Muscle layer of duodenum (tissue), 2 donors: ENCODE data around the gene INPPL1.
A peak's percentile ranks its signal among the peaks of the same experiment; 100 is the strongest.

Experiments used
- H3K27ac ChIP-seq: one replicate; pipeline ENCODE4 v1.7.0; 2013; ENCODE audit warnings: mild to moderate bottlenecking, low read length
- H3K27me3 ChIP-seq: one replicate; pipeline ENCODE4 v1.7.0; 2013; ENCODE audit warnings: low read depth, mild to moderate bottlenecking, control low read depth, low read length
- H3K36me3 ChIP-seq, 2 donors: one replicate each; pipeline ENCODE4 v1.7.0; 2013; ENCODE audit warnings: low read length in 2 of 2, control low read depth in 1 of 2, mild to moderate bottlenecking in 1 of 2; ENCODE audit not compliant: insufficient read depth in 2 of 2, control insufficient read depth in 1 of 2
- H3K4me1 ChIP-seq, 2 donors: one replicate each; pipeline ENCODE4 v1.7.0; 2013; ENCODE audit warnings: low read length in 2 of 2, mild to moderate bottlenecking in 2 of 2, control low read depth in 1 of 2, moderate library complexity in 1 of 2; ENCODE audit not compliant: insufficient read depth in 2 of 2, control insufficient read depth in 1 of 2
- H3K4me3 ChIP-seq, 2 donors: one replicate each; pipeline ENCODE4 v1.7.0; 2013; ENCODE audit warnings: low read length in 2 of 2, low read depth in 1 of 2, mild to moderate bottlenecking in 1 of 2
- H3K9me3 ChIP-seq, 2 donors: one replicate each; pipeline ENCODE4 v1.7.0; 2013; ENCODE audit warnings: low read length in 2 of 2, control low read depth in 1 of 2, mild to moderate bottlenecking in 1 of 2; ENCODE audit not compliant: control insufficient read depth in 1 of 2
- donor health status: healthy.

Gene INPPL1

DNA sequence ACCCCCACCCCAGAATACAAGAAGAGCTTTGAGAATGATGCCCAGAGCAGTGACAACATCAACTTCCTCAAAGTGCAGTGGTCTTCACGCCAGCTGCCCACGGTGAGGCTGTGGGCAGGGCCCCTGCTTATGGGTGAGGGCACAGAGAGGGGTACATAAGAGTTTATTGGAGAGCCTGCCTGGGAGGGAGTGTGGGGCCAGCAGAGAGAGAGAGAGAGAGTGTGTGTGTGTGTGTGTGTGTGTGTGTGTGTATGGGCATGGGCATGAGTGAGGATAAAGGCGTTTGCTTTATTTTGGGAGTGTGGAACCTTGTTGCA is 9.9 kb downstream of the INPPL1 start:
- no peak overlapping the region for H3K4me3 ChIP-seq
- H3K4me1 ChIP-seq: peaks cover 2 to 45% of the 10 kb centered on the region in 2 donors
- H3K27ac ChIP-seq: no peak overlapping the region
- no peaks in the 10 kb centered on the region for H3K9me3 ChIP-seq
- no peaks in the 10 kb centered on the region for H3K27me3 ChIP-seq
- peaks cover 67 to 80% of the 10 kb centered on the region in 2 donors for H3K36me3 ChIP-seq

DNA sequence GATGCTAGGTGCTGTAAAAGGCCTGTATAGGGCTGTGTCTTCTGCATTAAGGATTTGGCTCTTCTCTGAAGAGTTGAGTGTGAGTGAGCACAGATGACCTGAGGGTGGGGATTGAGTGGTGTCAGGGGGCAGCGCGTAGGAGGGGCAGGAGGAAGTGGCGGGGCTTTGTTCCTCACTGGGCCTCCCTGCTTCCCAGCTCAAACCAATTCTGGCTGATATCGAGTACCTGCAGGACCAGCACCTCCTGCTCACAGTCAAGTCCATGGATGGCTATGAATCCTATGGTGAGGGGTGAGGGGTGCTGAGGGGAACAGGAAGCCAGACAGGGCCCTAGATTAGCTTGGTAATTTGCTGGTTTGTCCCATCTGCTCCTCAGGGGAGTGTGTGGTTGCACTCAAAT is 10.4 kb downstream of the INPPL1 start:
- Histone ChIP-seq H3K27me3 (no peaks in the 10 kb centered on the region), H3K4me1 (peaks cover 3 to 47% of the 10 kb centered on the region in 2 donors), H3K4me3 (no peak overlapping the region), H3K9me3 (no peaks in the 10 kb centered on the region), H3K27ac (no peak overlapping the region), H3K36me3 (peaks cover 62 to 76% of the 10 kb centered on the region in 2 donors)

DNA sequence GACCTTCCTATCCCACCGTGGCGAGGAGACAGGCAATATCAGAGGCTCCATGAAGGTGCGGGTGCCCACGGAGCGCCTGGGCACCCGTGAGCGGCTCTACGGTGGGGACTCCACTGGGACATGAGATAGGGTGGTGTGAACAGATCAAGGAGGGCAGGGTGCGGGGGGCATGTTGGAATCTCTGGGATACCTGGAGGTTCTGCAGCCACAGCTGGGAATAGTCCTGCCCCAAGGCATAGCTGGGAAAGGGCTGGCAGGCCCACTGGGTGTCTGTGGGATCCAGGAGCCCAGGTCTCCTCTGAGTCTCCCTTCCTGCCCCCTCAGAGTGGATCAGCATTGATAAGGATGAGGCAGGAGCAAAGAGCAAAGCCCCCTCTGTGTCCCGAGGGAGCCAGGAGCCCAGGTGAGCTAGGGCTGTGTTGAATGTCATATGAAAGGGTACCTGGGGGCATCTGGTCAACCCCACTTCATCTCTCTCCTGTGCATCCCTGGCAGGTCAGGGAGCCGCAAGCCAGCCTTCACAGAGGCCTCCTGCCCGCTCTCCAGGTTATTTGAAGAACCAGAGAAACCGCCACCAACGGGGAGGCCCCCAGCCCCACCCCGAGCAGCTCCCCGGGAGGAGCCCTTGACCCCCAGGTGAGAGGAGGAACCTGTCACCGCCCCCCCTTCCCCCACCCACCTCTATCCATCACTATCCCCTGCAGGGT is 10.9 kb downstream of the INPPL1 start:
- no peak overlapping the region for H3K4me3 ChIP-seq
- H3K9me3 ChIP-seq: no peaks in the 10 kb centered on the region
- peaks cover 3% of the 10 kb centered on the region for H3K27me3 ChIP-seq
- H3K4me1 ChIP-seq: peaks cover 3 to 53% of the 10 kb centered on the region in 2 donors
- no peak overlapping the region for H3K27ac ChIP-seq
- H3K36me3 ChIP-seq: peaks cover 56 to 70% of the 10 kb centered on the region in 2 donors

DNA sequence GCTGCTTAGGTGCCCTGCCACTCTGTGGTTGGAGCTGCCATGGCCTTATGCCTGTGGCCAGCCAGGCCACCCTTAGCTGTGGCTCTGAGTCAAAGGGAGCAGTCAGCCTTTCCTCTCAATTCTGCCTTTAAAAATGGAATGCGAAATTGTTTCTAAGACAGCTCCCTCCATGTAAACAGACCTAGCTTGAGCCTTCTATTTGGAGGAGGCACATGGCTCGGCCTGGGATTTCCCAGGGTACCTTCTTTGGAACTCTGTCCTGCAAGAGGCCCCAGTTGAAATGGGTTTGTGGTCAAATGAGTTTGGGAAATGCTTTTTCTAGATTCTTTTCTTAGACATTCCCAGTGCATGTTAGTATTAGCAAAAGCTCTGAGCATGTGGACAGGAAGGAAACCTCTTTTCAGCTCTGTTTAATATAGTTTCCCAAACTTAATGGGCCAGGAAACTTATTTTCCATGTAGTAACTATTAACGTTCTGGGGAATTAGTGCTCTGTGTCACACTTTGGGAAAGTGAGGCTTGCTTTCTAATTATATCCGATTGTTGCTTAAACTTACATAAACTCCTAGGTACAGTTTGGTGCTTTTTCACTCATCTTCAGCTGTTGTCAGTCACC is 11.6 kb downstream of the INPPL1 start:
- Histone ChIP-seq H3K9me3 (no peaks in the 10 kb centered on the region), H3K36me3 (peaks cover 49 to 63% of the 10 kb centered on the region in 2 donors), H3K27me3 (peaks cover 9% of the 10 kb centered on the region), H3K4me1 (peaks cover 3 to 59% of the 10 kb centered on the region in 2 donors), H3K4me3 (no peak overlapping the region), H3K27ac (no peak overlapping the region)

DNA sequence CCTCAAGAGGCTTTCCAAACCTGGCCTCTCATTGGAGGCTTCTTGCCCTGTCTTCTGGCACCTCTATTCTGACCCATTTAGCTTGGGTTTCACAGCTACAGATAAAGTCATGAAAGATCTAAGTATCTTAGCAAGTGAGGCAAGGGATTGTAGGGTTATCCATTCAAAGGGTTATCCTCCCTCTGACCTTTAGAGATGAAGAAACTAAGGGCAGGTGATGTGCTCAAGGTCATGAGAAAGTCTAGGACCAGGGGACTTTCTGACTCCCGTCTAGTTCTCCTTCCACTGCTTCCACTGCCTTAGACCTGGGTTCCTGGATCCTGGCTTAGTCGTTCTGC is 12.2 kb downstream of the INPPL1 start:
- Histone ChIP-seq H3K9me3 (no peaks in the 10 kb centered on the region), H3K36me3 (peaks cover 44 to 58% of the 10 kb centered on the region in 2 donors), H3K27ac (no peak overlapping the region), H3K4me1 (peaks cover 3 to 59% of the 10 kb centered on the region in 2 donors), H3K4me3 (no peak overlapping the region), H3K27me3 (peaks cover 9% of the 10 kb centered on the region)

DNA sequence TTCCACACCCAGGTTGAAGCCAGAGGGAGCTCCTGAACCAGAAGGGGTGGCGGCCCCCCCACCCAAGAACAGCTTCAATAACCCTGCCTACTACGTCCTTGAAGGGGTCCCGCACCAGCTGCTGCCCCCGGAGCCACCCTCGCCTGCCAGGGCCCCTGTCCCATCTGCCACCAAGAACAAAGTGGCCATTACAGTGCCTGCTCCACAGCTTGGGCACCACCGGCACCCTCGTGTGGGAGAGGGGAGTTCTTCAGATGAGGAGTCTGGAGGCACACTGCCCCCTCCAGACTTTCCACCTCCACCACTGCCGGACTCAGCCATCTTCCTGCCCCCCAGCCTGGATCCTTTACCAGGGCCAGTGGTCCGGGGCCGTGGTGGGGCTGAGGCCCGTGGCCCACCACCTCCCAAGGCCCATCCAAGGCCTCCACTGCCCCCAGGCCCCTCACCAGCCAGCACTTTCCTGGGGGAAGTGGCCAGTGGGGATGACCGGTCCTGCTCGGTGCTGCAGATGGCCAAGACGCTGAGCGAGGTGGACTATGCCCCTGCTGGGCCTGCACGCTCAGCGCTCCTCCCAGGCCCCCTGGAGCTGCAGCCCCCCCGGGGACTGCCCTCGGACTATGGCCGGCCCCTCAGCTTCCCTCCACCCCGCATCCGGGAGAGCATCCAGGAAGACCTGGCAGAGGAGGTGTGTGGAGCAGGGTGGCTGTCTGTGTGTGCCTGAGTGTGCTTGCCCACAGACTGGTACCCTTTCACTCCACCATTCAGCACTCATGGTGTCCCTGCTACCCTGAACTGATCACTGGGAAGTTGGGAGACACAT is 12.8 kb downstream of the INPPL1 start:
- Histone ChIP-seq H3K36me3 (peaks cover 38 to 52% of the 10 kb centered on the region in 2 donors), H3K4me1 (peaks cover 3 to 59% of the 10 kb centered on the region in 2 donors), H3K27me3 (peaks cover 9% of the 10 kb centered on the region), H3K27ac (no peak overlapping the region), H3K9me3 (no peaks in the 10 kb centered on the region), H3K4me3 (no peak overlapping the region)

DNA sequence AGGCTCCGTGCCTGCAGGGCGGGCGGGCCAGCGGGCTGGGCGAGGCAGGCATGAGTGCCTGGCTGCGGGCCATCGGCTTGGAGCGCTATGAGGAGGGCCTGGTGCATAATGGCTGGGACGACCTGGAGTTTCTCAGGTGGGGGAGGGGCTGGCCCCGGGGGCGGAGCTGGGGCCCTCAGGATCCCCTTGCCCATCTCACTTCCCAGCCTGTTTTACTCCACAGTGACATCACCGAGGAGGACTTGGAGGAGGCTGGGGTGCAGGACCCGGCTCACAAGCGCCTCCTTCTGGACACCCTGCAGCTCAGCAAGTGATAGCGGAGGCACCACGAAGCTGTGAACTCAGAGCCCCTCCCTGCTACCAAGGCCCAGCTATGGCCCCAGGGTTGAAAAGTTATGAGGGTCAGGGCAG is 13.5 kb downstream of the INPPL1 start:
- Histone ChIP-seq H3K27me3 (peaks cover 11% of the 10 kb centered on the region), H3K36me3 (peaks cover 31 to 45% of the 10 kb centered on the region in 2 donors), H3K9me3 (no peaks in the 10 kb centered on the region), H3K4me3 (no peak overlapping the region), H3K27ac (no peak overlapping the region), H3K4me1 (peaks cover 3 to 59% of the 10 kb centered on the region in 2 donors)

DNA sequence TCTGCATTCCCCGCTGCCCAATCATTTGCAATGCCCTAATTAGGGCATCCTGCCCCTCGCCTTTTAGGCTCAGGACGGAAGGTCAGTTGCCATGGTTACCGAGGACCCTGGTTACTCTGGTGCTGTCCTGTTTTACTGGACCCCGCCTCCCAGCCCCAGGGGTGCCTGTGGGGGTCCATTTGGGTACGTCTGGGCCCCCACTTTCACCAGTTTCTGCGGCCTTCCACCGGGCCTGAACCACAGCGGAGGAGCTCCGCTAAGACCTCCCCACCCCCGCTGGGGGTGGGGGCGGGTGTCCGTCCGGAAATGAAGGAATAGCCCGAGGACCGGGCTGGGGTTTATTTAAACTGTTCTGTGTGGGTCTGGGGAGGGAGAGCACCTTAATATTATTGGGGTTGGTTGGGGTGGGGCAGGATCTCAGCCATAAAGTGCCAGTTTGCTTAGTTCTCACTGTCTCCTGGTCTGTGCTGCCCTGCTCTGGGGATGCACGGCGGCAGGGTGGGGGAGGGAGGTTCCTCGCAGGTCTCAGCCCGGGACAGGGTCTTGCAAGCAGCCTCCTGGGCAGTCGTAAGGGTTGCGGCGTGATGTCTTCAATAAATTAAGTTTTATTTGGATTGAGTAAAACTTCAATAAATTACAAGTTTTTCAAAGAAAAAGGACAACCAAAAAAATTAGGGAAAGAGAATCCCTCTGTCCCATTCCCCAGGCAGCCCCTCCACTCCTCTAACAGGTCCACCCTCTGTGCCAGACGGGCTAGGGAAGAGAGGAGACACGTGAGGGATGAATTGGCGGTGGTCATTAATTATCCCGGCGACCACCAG is 14.1 kb downstream of the INPPL1 start:
- peaks cover 16% of the 10 kb centered on the region for H3K27me3 ChIP-seq
- H3K36me3 ChIP-seq: peaks cover 24 to 38% of the 10 kb centered on the region in 2 donors
- H3K9me3 ChIP-seq: no peaks in the 10 kb centered on the region
- no peak overlapping the region for H3K27ac ChIP-seq
- no peak overlapping the region for H3K4me3 ChIP-seq
- H3K4me1 ChIP-seq: peaks cover 3 to 62% of the 10 kb centered on the region in 2 donors

DNA sequence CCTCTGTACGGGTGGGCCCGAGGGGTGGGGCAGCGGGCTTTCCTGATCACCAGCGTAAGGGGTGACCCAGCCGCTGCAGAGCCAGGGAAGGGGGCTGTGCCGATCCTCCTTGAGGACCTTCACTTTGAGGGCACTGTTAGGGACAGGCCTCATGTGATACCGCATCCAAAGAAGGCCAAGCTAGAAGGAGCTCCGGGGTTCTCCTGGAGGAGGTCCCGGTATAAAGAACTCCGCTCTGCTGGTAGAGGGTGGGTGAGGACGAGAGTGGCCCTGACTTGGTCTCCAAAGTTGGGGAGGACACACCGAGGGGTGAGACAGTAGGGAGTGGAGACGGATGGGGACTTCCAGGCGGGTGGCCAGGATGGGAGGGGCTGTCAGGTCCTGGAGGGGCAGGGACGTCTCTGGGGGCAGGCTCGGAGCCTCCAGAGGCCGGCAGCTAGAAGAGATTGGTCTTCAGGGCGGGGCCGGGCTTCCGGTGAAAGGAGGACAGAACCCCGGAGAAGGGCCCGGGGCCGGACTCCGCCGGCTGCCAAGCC is 14.8 kb downstream of the INPPL1 start:
- no peaks in the 10 kb centered on the region for H3K9me3 ChIP-seq
- H3K27me3 ChIP-seq: peaks cover 20% of the 10 kb centered on the region
- H3K27ac ChIP-seq: no peak overlapping the region
- H3K4me3 ChIP-seq: peak overlapping the region; percentile 23 to 51
- H3K4me1 ChIP-seq: peaks cover 3 to 66% of the 10 kb centered on the region in 2 donors
- H3K36me3 ChIP-seq: peaks cover 17 to 31% of the 10 kb centered on the region in 2 donors

DNA sequence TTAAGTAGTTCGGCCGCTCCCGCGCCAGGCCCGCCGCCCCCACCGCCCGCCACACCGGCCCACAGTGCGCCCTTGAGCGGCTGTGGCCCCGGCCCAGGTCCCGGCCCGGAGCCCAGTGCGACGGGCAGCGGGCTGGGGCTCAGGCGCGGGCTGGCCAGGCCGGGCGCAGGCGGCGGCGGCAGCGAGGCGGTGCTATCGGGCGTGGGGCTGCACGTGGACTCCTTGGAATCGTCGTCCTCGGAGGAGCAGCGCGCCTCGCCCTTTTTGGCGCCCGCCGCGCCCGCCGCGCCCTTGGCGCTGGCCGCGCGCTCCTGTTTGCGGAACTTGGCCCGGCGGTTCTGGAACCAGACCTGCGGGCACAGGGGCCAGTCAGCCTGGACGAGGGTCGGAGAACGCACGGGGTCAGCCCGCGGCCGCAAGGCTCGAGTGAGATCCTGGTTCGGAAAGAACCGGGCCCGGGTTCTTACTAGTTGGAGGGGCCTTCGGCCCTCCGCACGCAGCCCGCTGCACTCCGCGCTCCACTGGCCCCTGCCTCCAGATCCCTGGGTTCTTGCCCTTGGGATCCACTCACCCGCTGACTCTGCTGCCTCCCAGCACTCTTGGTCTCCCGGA is 15.4 kb downstream of the INPPL1 start:
- Histone ChIP-seq H3K27me3 (peaks cover 26% of the 10 kb centered on the region), H3K4me3 (peak overlapping the region in 1 of 2 donors; percentile 51)

More for the DNA sequence above, 15.4 kb downstream of the INPPL1 start:
- Histone ChIP-seq H3K36me3 (peaks cover 15 to 26% of the 10 kb centered on the region in 2 donors), H3K4me1 (peaks cover 3 to 70% of the 10 kb centered on the region in 2 donors), H3K27ac (no peak overlapping the region), H3K9me3 (no peaks in the 10 kb centered on the region)
